ENCODE results near the gene CYTH1. TPM values are rescaled to one million over a fixed set of nuclear protein-coding genes. Genes with fewer than 3 reads are reported as not detected.

Gene CYTH1
- total and polyA plus RNA-seq, 10 donors = 66.9 to 169 (median 131) TPM

DNA sequence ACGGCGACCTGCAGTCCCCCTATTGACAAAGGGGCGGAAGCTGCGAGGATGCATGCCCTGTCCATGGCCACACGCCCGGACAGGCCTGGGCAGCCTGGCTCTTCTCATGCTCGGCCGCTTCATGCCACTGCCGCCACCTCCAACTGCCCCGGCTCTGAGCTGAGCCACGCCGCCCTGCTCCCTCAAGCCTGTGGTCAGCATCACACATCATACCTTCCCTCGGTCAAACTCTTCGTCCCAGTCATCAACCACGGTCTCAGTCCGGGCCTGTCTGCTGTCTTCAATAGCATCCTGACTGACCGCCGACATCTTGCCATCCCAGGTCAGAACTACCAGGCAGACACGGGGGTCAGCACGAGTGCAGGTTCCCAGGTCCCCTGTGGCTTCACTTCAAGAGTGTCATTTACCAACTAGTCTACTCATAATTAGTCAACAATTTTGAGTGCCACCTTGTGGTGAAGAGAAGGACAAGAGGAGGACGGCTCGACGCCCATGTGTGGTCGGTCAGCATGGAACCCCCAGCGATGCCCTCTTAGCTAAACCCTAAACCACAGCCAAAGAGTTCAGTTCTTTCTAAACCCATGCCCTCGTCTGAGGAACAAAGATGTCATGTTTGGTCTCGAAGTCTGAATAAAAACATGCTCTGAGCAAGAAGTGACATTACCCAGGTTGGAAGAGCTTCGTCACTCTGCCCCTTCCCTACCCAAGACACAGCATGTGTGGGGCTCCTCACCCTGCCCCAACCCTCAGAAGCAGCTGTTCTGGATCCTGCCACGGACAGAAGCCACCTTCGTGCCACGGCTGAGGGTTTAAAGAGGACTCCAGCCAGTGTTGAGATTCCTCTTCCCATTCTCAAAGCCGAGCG, 16.9 kb upstream of the CYTH1 start:
- no peak for DNase-seq
- peaks cover 7 to 51% (median 20%) of the 10 kb centered on the region in 6 donors for H3K4me1 ChIP-seq
- H3K36me3 ChIP-seq = peaks cover 7 to 100% (median 67%) of the 10 kb centered on the region in 6 donors
- peak overlapping the region in 1 of 8 donors; percentile 21 for H3K27ac ChIP-seq
- no peaks in the 10 kb centered on the region for H3K9me3 ChIP-seq
- intact Hi-C loops (cut with DNase I; ENCODE audit: low total_unique reads) = loop anchor here (5.0 kb wide), 1 partner anchor 302 kb away; no protein-coding TSS in a partner anchor
- H3K27me3 ChIP-seq (replicated peaks in 1 of 7) = no peaks in the 10 kb centered on the region
- TF ChIP-seq POLR2AphosphoS5 (IDR thresholded peaks at IDR 0.05) (peak in 1 of 3 donors; percentile 51), CTCF (IDR thresholded peaks at IDR 0.05 in 8 of 11, conservative IDR thresholded peaks at IDR 0.05 in 3 of 11) (peak; percentile 28 to 69 (median 52)), POLR2A (IDR thresholded peaks at IDR 0.05) (no peak)
- WGBS, 5 donors = 80 to 86% (median 82%) methylated on average over 32 to 33 of the region's 33 CpGs
- no peak overlapping the region for H3K4me3 ChIP-seq

GRCh38 chr17:78797691-78798585, 15.9 kb upstream of the CYTH1 start:
- TF ChIP-seq POLR2AphosphoS5 (IDR thresholded peaks at IDR 0.05) = no peak
- TF ChIP-seq CTCF (IDR thresholded peaks at IDR 0.05 in 8 of 11, conservative IDR thresholded peaks at IDR 0.05 in 3 of 11) = no peak
- TF ChIP-seq POLR2A (IDR thresholded peaks at IDR 0.05) = no peak
- H3K36me3 ChIP-seq = peaks cover 7 to 99% (median 64%) of the 10 kb centered on the region in 6 donors
- WGBS, 5 donors = 86 to 95% (median 89%) methylated on average over 24 to 28 of the region's 28 CpGs
- intact Hi-C loops (cut with DNase I; ENCODE audit: low total_unique reads) = loop anchor here (5.0 kb wide), 1 partner anchor 301 kb away; no protein-coding TSS in a partner anchor
- no peak overlapping the region for H3K4me3 ChIP-seq
- H3K27ac ChIP-seq = no peak overlapping the region
- H3K9me3 ChIP-seq = no peaks in the 10 kb centered on the region
- DNase-seq = no peak
- no peaks in the 10 kb centered on the region for H3K27me3 ChIP-seq (replicated peaks in 1 of 7)
- peaks cover 0 to 41% (median 12%) of the 10 kb centered on the region in 6 donors for H3K4me1 ChIP-seq

DNA sequence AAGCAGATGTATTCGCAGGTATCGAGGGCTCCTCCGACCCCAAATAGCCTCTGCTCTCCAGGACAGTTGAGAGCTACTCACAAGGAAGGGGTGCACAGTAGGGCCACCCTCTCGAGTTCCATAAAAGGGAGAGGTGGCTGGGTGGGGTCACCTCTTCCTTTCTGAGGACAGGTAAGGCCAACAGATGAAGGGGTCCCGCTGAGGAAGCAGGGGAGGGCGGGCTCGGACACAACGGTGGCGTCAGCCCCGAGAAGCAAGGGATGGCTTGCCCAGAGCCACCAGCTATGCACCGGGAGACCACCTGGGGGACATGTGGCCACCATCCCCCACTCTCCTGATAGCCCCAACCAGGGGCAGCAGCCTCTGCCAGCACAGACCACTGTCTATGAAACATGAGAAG, 15.1 kb upstream of the CYTH1 start:
- Histone ChIP-seq H3K27ac (no peak overlapping the region), H3K4me1 (peaks cover 0 to 37% (median 9%) of the 10 kb centered on the region in 6 donors), H3K36me3 (peaks cover 7 to 99% (median 57%) of the 10 kb centered on the region in 6 donors), H3K27me3 (replicated peaks in 1 of 7) (no peaks in the 10 kb centered on the region), H3K4me3 (no peak overlapping the region), H3K9me3 (no peaks in the 10 kb centered on the region)
- DNase-seq = no peak
- 91 to 97% (median 96%) methylated on average over 11 of the region's 11 CpGs for WGBS, 5 donors
- intact Hi-C loops (cut with DNase I; ENCODE audit: low total_unique reads) = loop anchor here (5.0 kb wide), 1 partner anchor 300 kb away; no protein-coding TSS in a partner anchor
- no peak for TF ChIP-seq CTCF (IDR thresholded peaks at IDR 0.05 in 8 of 11, conservative IDR thresholded peaks at IDR 0.05 in 3 of 11)
- TF ChIP-seq POLR2A (IDR thresholded peaks at IDR 0.05) = no peak
- peak in 1 of 3 donors; percentile 16 for TF ChIP-seq POLR2AphosphoS5 (IDR thresholded peaks at IDR 0.05)

Measured in spleen (tissue), 11 donors.